GM19467 (cell line): Measurements from ENCODE around the gene LCN10.
"Not testable (repeated sequence)": the region's sequence is repeated elsewhere in the genome, so short reads cannot be mapped to it uniquely, and the experiment has no call there.

Experiments used
- ATAC-seq: cut with Tn5 transposase; IDR thresholded peaks from one replicate; pipeline ENCODE4 v1.9.1; 2021; ENCODE audit warnings: mild to moderate bottlenecking, moderate library complexity; ENCODE audit not compliant: unreplicated experiment

The LCN10 gene

GRCh38 chr9:136742591-136743391 lies at the start of gene LCN10:
Gene LCN10, minus strand, starts transcription at chr9:136742940. Its CDS starts 37 bp downstream, at chr9:136742903.
- ATAC-seq = no peak

DNA sequence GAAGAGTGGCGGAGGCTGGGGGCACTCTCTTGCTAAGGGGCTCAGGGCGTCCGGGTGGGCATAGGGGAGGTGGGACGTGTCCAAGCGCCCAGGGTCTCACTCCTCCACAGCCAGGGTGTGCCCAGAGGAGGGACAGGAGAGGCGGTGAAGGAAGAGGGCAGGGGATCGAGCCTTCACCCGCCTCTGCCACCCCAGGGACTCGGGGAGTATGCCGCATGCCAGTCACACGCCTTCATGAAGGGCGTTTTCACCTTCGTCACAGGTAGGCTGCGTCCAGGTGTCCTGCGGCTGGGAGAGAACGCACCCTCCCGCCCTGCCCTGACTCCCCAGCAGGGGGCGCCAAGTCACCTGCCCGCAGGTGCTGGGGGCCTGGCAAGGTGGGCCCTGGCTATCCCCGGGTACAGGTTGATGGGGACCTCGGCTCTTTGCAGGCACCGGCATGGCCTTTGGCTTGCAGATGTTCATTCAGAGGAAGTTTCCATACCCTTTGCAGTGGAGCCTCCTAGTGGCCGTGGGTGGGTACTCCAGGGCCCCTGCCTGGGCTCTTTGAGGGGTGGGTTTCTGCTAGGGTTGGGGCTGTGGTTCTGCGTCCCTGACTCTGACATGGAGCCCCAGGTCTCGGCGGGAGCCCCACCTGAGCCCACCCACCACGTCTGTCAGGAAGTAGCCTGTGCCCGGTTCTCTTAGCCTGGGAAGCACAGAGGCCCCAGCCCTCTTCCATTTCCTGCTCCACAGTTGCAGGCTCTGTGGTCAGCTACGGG lies 49.0 kb upstream of the LCN10 start:
- ATAC-seq = peak; percentile 12

DNA sequence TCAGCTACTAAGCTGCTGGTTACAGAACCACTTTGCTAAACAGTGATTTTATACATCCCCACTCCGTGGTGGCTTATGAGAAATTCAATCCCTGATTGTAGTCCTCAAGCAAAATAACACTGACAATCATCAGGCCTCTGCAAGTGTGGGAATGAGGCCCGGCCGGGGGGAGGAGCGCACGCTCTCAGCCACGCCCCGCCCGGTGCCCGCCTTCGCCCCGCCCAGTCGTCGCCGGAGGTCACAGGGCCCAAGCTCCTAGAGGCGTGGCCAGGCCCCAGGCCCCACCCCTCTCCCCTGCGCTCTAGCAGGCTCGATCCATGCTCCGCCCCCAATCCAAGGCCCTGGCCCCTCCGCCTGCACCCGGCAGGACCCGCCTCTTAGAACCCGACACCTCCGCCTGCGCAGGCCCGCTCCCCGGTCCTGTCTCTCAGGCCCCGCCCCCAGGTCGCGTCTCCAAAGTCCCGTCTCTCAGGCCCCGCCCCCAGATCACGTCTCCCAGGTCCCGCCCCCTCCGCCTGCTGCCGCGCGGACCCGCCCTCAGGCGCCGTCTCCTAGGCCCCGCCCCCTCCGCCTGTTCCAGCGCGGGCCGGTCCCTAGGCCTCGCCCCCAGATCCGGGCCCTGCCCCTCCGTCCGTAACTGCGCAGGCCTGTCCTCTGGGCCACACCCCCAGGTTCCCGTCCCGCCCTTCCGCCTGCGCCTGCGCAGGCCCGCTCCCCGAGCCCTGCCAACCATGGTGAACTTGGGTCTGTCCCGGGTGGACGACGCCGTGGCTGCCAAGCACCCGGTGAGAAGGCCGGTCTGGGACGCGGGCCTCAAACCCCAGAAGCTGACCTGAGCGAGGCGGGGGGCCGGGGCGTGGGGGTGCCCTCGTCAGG lies 48.1 kb upstream of the LCN10 start, which contains the start of gene TMEM141:
TMEM141 (plus strand) TSS at position 705 of the 876 bp plus-strand sequence; CDS start at position 732, 27 bp downstream.
- peak; percentile 77 for ATAC-seq

- ATAC-seq = no peak
These were observed 46.8 kb upstream of the LCN10 start for GRCh38 chr9:136789523-136789937.

GRCh38 chr9:136788644-136789522 lies 46.1 kb upstream of the LCN10 start:
- not testable (repeated sequence) for ATAC-seq

- no peak for ATAC-seq
These were observed 45.1 kb upstream of the LCN10 start for GRCh38 chr9:136787690-136788400.

- ATAC-seq = not testable (repeated sequence)
These were observed 44.2 kb upstream of the LCN10 start for GRCh38 chr9:136786983-136787382.

- no peak for ATAC-seq
These were observed 43.7 kb upstream of the LCN10 start for GRCh38 chr9:136786451-136786850.

DNA sequence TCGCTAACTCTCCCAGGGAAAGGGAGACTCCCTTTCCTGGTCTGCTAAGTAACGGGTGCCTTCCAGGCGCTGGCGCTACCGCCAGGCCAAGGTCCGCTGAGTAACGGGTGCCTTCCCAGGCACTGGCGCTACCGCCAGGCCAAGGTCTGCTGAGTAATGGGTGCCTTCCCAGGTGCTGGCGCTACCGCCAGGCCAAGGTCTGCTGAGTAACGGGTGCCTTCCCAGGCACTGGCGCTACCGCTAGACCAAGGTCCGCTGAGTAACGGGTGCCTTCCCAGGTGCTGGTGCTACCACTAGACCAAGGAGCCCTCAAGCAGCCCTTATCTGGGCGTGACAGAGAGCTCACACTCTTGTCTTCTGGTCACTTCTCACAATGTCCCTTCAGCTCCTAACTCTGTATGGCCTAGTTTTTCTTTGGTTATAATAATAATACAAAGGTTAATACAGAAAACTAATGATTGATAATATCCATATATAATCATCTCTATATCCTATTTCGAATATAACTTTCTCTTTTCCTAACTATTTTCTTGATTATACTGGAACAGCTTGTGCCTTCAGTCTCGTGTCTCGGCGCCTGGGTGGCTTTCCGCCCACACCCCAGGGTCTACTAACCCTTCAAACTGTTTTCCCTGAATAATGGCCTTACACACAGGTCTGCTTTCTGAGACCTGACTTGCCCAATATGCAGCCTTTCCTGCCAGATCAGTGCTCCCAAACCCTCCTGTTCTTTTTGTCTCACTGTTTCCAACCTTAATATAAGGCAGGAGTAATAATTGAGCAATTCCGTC lies 43.0 kb upstream of the LCN10 start:
- ATAC-seq = not testable (repeated sequence)

GRCh38 chr9:136784997-136785361 lies 42.2 kb upstream of the LCN10 start:
- no peak for ATAC-seq

GRCh38 chr9:136784249-136784996 lies 41.7 kb upstream of the LCN10 start:
- no peak for ATAC-seq

DNA sequence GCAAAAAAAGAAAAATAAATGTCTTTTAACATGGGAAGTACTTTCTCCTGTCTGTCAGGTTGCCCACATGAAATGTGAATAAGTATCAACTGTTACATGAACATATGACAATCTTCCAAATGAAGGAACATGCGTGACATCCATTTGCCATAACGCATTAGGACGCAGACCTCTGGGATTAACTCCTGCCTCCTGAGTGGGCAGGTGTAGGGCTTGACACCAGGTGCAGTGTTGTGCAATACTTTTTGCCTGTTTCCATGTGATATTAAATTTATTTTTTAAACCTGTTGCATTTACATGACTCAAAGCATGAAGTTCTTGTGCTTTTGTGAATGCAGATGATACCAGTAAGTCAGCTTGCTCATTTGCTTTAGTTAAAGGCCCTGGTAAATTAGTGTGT lies 39.7 kb upstream of the LCN10 start:
- no peak for ATAC-seq

GRCh38 chr9:136779808-136780207 lies 37.1 kb upstream of the LCN10 start:
- ATAC-seq = no peak

DNA sequence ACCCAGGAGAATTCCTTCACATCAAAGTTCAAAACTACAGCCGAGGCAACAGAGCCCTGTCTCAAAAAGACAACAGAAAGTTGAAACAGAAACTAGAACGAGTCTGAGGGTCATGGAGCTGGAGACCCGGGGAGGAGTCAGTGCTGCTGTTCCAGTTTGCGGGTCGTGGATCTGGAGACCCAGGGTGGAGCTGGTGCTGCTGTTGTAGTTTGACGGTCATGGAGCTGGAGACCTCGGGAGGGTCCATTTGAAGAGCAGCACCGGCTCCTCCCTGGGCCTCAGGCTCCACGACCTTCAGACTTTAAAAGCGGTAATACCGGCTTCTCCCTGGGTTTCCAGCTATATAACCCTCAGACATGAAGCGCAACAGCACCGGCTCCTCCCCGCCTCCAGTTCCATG lies 34.6 kb upstream of the LCN10 start:
- no peak for ATAC-seq

- ATAC-seq = no peak
These were observed 34.2 kb upstream of the LCN10 start for GRCh38 chr9:136776947-136777346.

DNA sequence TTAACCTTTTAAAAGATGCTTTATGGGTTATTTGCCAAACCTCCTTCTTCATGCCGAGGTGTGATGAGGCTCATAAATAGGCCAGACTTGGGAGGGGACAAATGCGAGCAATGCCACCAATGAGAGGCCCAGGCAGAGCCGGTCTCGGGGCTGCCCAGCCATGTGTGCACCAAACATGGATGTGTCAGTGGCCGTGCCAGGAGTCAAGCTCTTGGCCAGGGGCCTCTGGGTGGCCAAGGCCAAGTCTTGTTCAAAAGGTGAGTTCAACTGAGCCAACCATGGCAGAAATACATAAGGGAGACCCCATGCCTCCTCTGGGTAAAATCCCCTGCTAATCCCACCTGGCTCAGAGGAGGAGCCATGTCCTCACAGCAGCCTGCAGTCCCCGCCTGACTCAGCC lies 32.5 kb upstream of the LCN10 start:
- no peak for ATAC-seq

DNA sequence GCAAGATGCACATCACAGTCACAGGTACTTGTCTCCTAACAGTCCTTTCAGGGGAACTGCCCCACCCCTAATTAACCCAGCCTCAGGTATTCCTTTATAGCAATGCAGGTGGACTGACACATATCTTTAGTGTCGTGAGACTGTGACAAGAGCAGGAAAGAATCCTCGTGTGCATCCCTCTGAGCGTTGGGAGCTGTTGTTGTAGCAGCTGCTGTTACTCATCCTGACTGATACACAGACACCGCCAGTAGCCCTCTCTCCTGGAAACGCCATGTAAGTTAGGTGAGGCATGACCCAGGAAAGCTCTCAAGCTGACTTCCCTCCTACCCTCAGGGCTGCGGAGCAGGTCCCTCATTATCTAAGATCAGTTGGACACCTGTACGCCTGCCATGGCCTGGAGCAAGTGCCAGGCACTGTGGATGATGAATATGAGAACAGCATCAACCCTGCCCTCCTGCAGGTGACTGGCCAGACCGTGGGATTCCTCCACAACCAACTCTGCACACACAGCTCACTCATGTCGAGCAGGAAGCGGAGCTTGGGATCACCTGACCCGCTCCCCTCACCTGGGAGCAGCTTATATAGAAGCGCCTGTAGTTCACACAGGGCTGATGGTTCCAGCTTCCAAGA lies 31.8 kb upstream of the LCN10 start:
- no peak for ATAC-seq
